ENCODE results near the gene CTU1.

Gene CTU1

DNA sequence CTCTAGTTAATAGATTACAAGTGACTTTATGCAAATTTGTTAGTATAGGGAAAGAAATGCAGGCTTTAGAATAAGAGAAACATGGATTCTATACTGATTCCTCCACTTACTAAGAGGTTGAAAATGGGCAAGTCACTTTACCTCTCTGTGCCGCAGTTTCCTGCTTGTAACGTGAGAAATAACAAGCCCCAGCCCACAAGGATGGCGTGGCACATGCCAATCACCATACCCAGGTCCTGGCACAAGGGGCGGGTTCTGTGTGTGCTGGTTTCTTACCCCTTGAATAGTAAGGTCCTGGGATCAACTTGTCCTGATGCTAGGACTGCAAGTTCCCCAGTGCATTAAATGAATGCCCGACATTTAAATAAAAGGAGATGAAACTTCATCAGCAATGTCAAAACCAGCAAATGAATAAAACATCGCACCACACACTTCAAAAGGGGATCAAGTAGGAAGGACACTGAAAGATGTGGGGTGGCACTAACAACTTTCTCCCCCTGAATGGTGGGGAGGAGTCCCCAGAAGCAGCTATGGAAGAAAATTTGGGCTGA, 8.6 kb upstream of the CTU1 start:
- no peaks in the 10 kb centered on the region for H4K20me1 ChIP-seq (ENCODE audit: insufficient read depth, low read length)
- H2AFZ ChIP-seq (ENCODE audit: low read depth, low read length): no peak overlapping the region
- peaks cover 13% of the 10 kb centered on the region for H3K27me3 ChIP-seq (ENCODE audit: insufficient read depth, low read length, poor library complexity)
- H3K9me3 ChIP-seq (ENCODE audit: insufficient read depth, low read length, severe bottlenecking): no peaks in the 10 kb centered on the region
- H3K4me2 ChIP-seq (ENCODE audit: insufficient read depth, low read length): no peak overlapping the region
- TF ChIP-seq, protein P1, sequence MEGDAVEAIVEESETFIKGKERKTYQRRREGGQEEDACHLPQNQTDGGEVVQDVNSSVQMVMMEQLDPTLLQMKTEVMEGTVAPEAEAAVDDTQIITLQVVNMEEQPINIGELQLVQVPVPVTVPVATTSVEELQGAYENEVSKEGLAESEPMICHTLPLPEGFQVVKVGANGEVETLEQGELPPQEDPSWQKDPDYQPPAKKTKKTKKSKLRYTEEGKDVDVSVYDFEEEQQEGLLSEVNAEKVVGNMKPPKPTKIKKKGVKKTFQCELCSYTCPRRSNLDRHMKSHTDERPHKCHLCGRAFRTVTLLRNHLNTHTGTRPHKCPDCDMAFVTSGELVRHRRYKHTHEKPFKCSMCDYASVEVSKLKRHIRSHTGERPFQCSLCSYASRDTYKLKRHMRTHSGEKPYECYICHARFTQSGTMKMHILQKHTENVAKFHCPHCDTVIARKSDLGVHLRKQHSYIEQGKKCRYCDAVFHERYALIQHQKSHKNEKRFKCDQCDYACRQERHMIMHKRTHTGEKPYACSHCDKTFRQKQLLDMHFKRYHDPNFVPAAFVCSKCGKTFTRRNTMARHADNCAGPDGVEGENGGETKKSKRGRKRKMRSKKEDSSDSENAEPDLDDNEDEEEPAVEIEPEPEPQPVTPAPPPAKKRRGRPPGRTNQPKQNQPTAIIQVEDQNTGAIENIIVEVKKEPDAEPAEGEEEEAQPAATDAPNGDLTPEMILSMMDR (IDR thresholded peaks at IDR 0.05; ENCODE audit: borderline replicate concordance, extremely low read depth, low read length, poor library complexity, severe bottlenecking): no peak
- TF ChIP-seq EZH2 (IDR thresholded peaks at IDR 0.05; ENCODE audit: borderline replicate concordance, low read depth, low read length, severe bottlenecking): no peak
- ATAC-seq (ENCODE audit: insufficient read depth, low read depth): no peak
- H3K9ac ChIP-seq (ENCODE audit: low read depth, low read length): no peak overlapping the region
- no peaks in the 10 kb centered on the region for H3K4me1 ChIP-seq (ENCODE audit: insufficient read depth, low read length)
- no peak overlapping the region for H3K4me3 ChIP-seq (ENCODE audit: low read depth in 1 of 2, low read length in 2 of 2)
- no peak for DNase-seq
- H3K79me2 ChIP-seq (ENCODE audit: insufficient read depth, low read length): no peaks in the 10 kb centered on the region
- H3K27ac ChIP-seq (ENCODE audit: low read length): no peak overlapping the region
- no peaks in the 10 kb centered on the region for H3K36me3 ChIP-seq (ENCODE audit: insufficient read depth, low read length)

- Histone ChIP-seq H3K4me3 (ENCODE audit: low read depth in 1 of 2, low read length in 2 of 2) (no peak overlapping the region), H3K36me3 (ENCODE audit: insufficient read depth, low read length) (no peaks in the 10 kb centered on the region), H3K27me3 (ENCODE audit: insufficient read depth, low read length, poor library complexity) (peaks cover 13% of the 10 kb centered on the region), H3K9me3 (ENCODE audit: insufficient read depth, low read length, severe bottlenecking) (no peaks in the 10 kb centered on the region), H3K9ac (ENCODE audit: low read depth, low read length) (no peak overlapping the region), H3K4me1 (ENCODE audit: insufficient read depth, low read length) (no peaks in the 10 kb centered on the region), H3K4me2 (ENCODE audit: insufficient read depth, low read length) (no peak overlapping the region), H4K20me1 (ENCODE audit: insufficient read depth, low read length) (no peaks in the 10 kb centered on the region), H3K27ac (ENCODE audit: low read length) (no peak overlapping the region), H3K79me2 (ENCODE audit: insufficient read depth, low read length) (no peaks in the 10 kb centered on the region), H2AFZ (ENCODE audit: low read depth, low read length) (no peak overlapping the region)
- ATAC-seq (ENCODE audit: insufficient read depth, low read depth): no peak
- TF ChIP-seq EZH2 (IDR thresholded peaks at IDR 0.05; ENCODE audit: borderline replicate concordance, low read depth, low read length, severe bottlenecking): no peak
- TF ChIP-seq, protein P1 (IDR thresholded peaks at IDR 0.05; ENCODE audit: borderline replicate concordance, extremely low read depth, low read length, poor library complexity, severe bottlenecking): no peak
- no peak for DNase-seq
Observed at GRCh38 chr19:51114087-51114729, 6.0 kb upstream of the CTU1 start.

- no peak overlapping the region for H3K4me3 ChIP-seq (ENCODE audit: low read depth in 1 of 2, low read length in 2 of 2)
- H3K4me2 ChIP-seq (ENCODE audit: insufficient read depth, low read length): no peak overlapping the region
- peaks cover 3% of the 10 kb centered on the region; the same call in 1 of the 2 replicates for H4K20me1 ChIP-seq (ENCODE audit: insufficient read depth, low read length)
- TF ChIP-seq EZH2 (IDR thresholded peaks at IDR 0.05; ENCODE audit: borderline replicate concordance, low read depth, low read length, severe bottlenecking): no peak
- TF ChIP-seq, protein P1 (IDR thresholded peaks at IDR 0.05; ENCODE audit: borderline replicate concordance, extremely low read depth, low read length, poor library complexity, severe bottlenecking): peak; percentile 14
- H3K27ac ChIP-seq (ENCODE audit: low read length): no peak overlapping the region
- no peak overlapping the region for H2AFZ ChIP-seq (ENCODE audit: low read depth, low read length)
- peaks cover 10% of the 10 kb centered on the region for H3K27me3 ChIP-seq (ENCODE audit: insufficient read depth, low read length, poor library complexity)
- ATAC-seq (ENCODE audit: insufficient read depth, low read depth) (no peak), DNase-seq (no peak)
- no peak overlapping the region for H3K9ac ChIP-seq (ENCODE audit: low read depth, low read length)
- H3K4me1 ChIP-seq (ENCODE audit: insufficient read depth, low read length): peaks cover 18% of the 10 kb centered on the region
- H3K36me3 ChIP-seq (ENCODE audit: insufficient read depth, low read length): no peaks in the 10 kb centered on the region
- no peaks in the 10 kb centered on the region for H3K9me3 ChIP-seq (ENCODE audit: insufficient read depth, low read length, severe bottlenecking)
- peaks cover 16% of the 10 kb centered on the region for H3K79me2 ChIP-seq (ENCODE audit: insufficient read depth, low read length)
Observed at GRCh38 chr19:51111606-51112005, 3.4 kb upstream of the CTU1 start.
